HG03469 (cell line): ENCODE data around the gene ERC1.
"Not testable (repeated sequence)": the region's sequence is repeated elsewhere in the genome, so short reads cannot be mapped to it uniquely, and the experiment has no call there.

Source experiments
- ATAC-seq: cut with Tn5 transposase; IDR thresholded peaks from one replicate; pipeline ENCODE4 v1.9.1; 2021; ENCODE audit warnings: mild to moderate bottlenecking, moderate library complexity, moderate number of reproducible peaks; ENCODE audit not compliant: unreplicated experiment

The ERC1 gene

GRCh38 chr12:1344245-1344644, 353.2 kb downstream of the ERC1 start:
- no peak for ATAC-seq

- no peak for ATAC-seq
These were observed 355.1 kb downstream of the ERC1 start for GRCh38 chr12:1346126-1346525.

GRCh38 chr12:1347294-1347693, 356.3 kb downstream of the ERC1 start:
- ATAC-seq = no peak

- no peak for ATAC-seq
These were observed 357.6 kb downstream of the ERC1 start for GRCh38 chr12:1348606-1349005.

- ATAC-seq = no peak
These were observed 359.3 kb downstream of the ERC1 start for GRCh38 chr12:1350055-1350933.

- no peak for ATAC-seq
These were observed 359.9 kb downstream of the ERC1 start for GRCh38 chr12:1350934-1351240.

- ATAC-seq = no peak
These were observed 360.9 kb downstream of the ERC1 start for GRCh38 chr12:1351926-1352325.

- ATAC-seq = no peak
These were observed 362.4 kb downstream of the ERC1 start for GRCh38 chr12:1353451-1353850.

- ATAC-seq = no peak
These were observed 364.4 kb downstream of the ERC1 start for GRCh38 chr12:1355396-1355795.

GRCh38 chr12:1355871-1356270, 364.8 kb downstream of the ERC1 start:
- ATAC-seq = not testable (repeated sequence)

- no peak for ATAC-seq
These were observed 365.3 kb downstream of the ERC1 start for GRCh38 chr12:1356285-1356684.

GRCh38 chr12:1357171-1357570, 366.1 kb downstream of the ERC1 start:
- no peak for ATAC-seq

- no peak for ATAC-seq
These were observed 366.7 kb downstream of the ERC1 start for GRCh38 chr12:1357711-1358110.

- ATAC-seq = no peak
These were observed 369.6 kb downstream of the ERC1 start for GRCh38 chr12:1360441-1361210.

GRCh38 chr12:1362143-1362662, 371.2 kb downstream of the ERC1 start:
- no peak for ATAC-seq

GRCh38 chr12:1365703-1366102, 374.7 kb downstream of the ERC1 start:
- ATAC-seq = no peak

GRCh38 chr12:1367331-1368291, 376.6 kb downstream of the ERC1 start:
- no peak for ATAC-seq

GRCh38 chr12:1369460-1369859, 378.4 kb downstream of the ERC1 start:
- no peak for ATAC-seq

GRCh38 chr12:1369938-1370500, 379.0 kb downstream of the ERC1 start:
- ATAC-seq = no peak

GRCh38 chr12:1373901-1374735, 383.1 kb downstream of the ERC1 start:
- ATAC-seq = no peak
